ENCODE data around the gene TBC1D21. TPM values are rescaled to one million over a fixed set of nuclear protein-coding genes. Genes with fewer than 3 reads are reported as not detected.
"Not testable (repeated sequence)": the region's sequence is repeated elsewhere in the genome, so short reads cannot be mapped to it uniquely, and the experiment has no call there.

TBC1D21 gene
- polyA plus RNA-seq, 4 donors, result not detected

- no peak for DNase-seq (ENCODE audit: low read depth in 4 of 4, low spot score in 3 of 4)
Observed at GRCh38 chr15:73927476-73928240, 54.3 kb downstream of the TBC1D21 start.

- DNase-seq (ENCODE audit: low read depth in 4 of 4, low spot score in 3 of 4), result no peak
Observed at GRCh38 chr15:73928241-73928579, 54.8 kb downstream of the TBC1D21 start.

GRCh38 chr15:73928971-73929627, 55.7 kb downstream of the TBC1D21 start:
- no peak for DNase-seq (ENCODE audit: low read depth in 4 of 4, low spot score in 3 of 4)

- no peak for DNase-seq (ENCODE audit: low read depth in 4 of 4, low spot score in 3 of 4)
Observed at GRCh38 chr15:73930371-73930770, 57.0 kb downstream of the TBC1D21 start.

- no peak for DNase-seq (ENCODE audit: low read depth in 4 of 4, low spot score in 3 of 4)
Observed at GRCh38 chr15:73930790-73931281, 57.5 kb downstream of the TBC1D21 start.

- DNase-seq (ENCODE audit: low read depth in 4 of 4, low spot score in 3 of 4), result no peak
Observed at GRCh38 chr15:73931441-73931840, 58.1 kb downstream of the TBC1D21 start.

GRCh38 chr15:73932381-73933191, 59.2 kb downstream of the TBC1D21 start:
- no peak for DNase-seq (ENCODE audit: low read depth in 4 of 4, low spot score in 3 of 4)

GRCh38 chr15:73934281-73934680, 60.9 kb downstream of the TBC1D21 start:
- DNase-seq (ENCODE audit: low read depth in 4 of 4, low spot score in 3 of 4), result no peak

GRCh38 chr15:73935547-73935946, 62.2 kb downstream of the TBC1D21 start:
- no peak for DNase-seq (ENCODE audit: low read depth in 4 of 4, low spot score in 3 of 4)

GRCh38 chr15:73936181-73936580, 62.8 kb downstream of the TBC1D21 start:
- no peak for DNase-seq (ENCODE audit: low read depth in 4 of 4, low spot score in 3 of 4)

GRCh38 chr15:73936588-73937290, 63.4 kb downstream of the TBC1D21 start:
- no peak for DNase-seq (ENCODE audit: low read depth in 4 of 4, low spot score in 3 of 4)

GRCh38 chr15:73937296-73937695, 63.9 kb downstream of the TBC1D21 start:
- DNase-seq (ENCODE audit: low read depth in 4 of 4, low spot score in 3 of 4), result no peak

- DNase-seq (ENCODE audit: low read depth in 4 of 4, low spot score in 3 of 4), result no peak
Observed at GRCh38 chr15:73937726-73938125, 64.4 kb downstream of the TBC1D21 start.

GRCh38 chr15:73938516-73938915, 65.2 kb downstream of the TBC1D21 start:
- DNase-seq (ENCODE audit: low read depth in 4 of 4, low spot score in 3 of 4), result not testable (repeated sequence)

Other genes starting within 250 kb of the TBC1D21 start
- gene NPTN, start 240.2 kb upstream of the TBC1D21 start, polyA plus RNA-seq (ENCODE audit: insufficient read length in 4 of 4), result 100 to 1,000 TPM; 180 to 205 (median 198) TPM
- gene CD276, start 189.2 kb upstream of the TBC1D21 start, polyA plus RNA-seq (ENCODE audit: insufficient read length in 4 of 4), result 100 to 1,000 TPM; 162 to 176 (median 171) TPM
- gene INSYN1, start 120.2 kb upstream of the TBC1D21 start, polyA plus RNA-seq (ENCODE audit: insufficient read length in 4 of 4), result 10 to 100 TPM; 16.7 to 29.0 (median 21.8) TPM
- gene LOXL1, start 52.9 kb downstream of the TBC1D21 start, polyA plus RNA-seq (ENCODE audit: insufficient read length in 4 of 4), result 10 to 100 TPM; 80.8 to 86.6 (median 85.0) TPM
- 10 to 100 TPM in 3 of 4 donors, 1 to 10 TPM in 1; 8.9 to 16.8 (median 11.5) TPM for gene STOML1, start 118.7 kb downstream of the TBC1D21 start, polyA plus RNA-seq (ENCODE audit: insufficient read length in 4 of 4)
- 10 to 100 TPM; 24.3 to 34.1 (median 29.5) TPM for gene PML, start 121.2 kb downstream of the TBC1D21 start, polyA plus RNA-seq (ENCODE audit: insufficient read length in 4 of 4)
- gene GOLGA6A, start 209.0 kb downstream of the TBC1D21 start, polyA plus RNA-seq (ENCODE audit: insufficient read length in 4 of 4), result under 1 TPM in 3 of 4 donors, not detected in 1; 0.06 to 0.18 (median 0.09) TPM

Measured in right renal pelvis (tissue), 4 donors.